LNCAP (cell line): Measurements from ENCODE around the gene UNC13A.

Experiments used
- TF ChIP-seq, protein P1 (sequence below): fragments of 450-650 bp; IDR thresholded peaks from 2 replicates; pipeline ENCODE4 v1.5.1; 2017; ENCODE audit warnings: mild to moderate bottlenecking

UNC13A gene

DNA sequence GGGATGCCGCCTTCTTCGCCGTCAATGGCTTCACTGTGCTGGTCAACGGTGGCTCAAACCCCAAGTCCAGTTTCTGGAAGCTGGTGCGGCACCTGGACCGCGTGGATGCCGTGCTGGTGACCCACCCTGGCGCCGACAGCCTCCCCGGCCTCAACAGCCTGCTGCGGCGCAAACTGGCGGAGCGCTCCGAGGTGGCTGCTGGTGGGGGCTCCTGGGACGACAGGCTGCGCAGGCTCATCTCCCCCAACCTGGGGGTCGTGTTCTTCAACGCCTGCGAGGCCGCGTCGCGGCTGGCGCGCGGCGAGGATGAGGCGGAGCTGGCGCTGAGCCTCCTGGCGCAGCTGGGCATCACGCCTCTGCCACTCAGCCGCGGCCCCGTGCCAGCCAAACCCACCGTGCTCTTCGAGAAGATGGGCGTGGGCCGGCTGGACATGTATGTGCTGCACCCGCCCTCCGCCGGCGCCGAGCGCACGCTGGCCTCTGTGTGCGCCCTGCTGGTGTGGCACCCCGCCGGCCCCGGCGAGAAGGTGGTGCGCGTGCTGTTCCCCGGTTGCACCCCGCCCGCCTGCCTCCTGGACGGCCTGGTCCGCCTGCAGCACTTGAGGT lies 38.1 kb upstream of the UNC13A start:
- TF ChIP-seq, protein P1, sequence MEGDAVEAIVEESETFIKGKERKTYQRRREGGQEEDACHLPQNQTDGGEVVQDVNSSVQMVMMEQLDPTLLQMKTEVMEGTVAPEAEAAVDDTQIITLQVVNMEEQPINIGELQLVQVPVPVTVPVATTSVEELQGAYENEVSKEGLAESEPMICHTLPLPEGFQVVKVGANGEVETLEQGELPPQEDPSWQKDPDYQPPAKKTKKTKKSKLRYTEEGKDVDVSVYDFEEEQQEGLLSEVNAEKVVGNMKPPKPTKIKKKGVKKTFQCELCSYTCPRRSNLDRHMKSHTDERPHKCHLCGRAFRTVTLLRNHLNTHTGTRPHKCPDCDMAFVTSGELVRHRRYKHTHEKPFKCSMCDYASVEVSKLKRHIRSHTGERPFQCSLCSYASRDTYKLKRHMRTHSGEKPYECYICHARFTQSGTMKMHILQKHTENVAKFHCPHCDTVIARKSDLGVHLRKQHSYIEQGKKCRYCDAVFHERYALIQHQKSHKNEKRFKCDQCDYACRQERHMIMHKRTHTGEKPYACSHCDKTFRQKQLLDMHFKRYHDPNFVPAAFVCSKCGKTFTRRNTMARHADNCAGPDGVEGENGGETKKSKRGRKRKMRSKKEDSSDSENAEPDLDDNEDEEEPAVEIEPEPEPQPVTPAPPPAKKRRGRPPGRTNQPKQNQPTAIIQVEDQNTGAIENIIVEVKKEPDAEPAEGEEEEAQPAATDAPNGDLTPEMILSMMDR: no peak

DNA sequence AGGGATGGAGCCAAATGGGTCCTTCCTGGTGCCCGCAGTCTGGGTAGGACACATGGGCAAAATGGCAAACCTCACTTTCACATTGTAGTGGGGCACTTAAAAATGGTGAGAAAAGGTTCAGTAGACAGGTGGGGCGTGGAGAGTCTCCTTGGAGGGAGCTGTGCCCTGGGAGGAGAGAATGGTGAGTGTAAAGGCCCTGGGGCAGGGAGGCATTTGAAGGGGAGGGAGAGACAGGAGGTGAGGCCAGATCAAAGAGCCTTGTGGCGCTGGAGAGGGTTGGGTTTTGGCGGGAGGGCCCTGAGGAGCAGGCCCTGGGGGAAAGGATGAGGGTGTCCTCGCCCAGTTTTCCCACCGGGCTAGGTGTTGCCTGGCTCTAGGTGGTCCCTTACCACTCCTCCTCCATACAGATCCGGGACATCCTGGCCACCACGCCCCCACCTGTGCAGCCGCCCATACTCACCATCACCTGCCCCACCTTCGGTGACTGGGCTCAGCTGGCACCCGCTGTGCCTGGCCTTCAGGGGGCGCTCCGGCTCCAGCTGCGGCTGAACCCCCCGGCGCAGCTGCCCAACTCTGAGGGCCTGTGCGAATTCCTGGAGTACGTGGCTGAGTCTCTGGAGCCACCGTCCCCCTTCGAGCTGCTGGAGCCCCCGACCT lies 37.4 kb upstream of the UNC13A start:
- TF ChIP-seq, protein P1: peak; percentile 44

DNA sequence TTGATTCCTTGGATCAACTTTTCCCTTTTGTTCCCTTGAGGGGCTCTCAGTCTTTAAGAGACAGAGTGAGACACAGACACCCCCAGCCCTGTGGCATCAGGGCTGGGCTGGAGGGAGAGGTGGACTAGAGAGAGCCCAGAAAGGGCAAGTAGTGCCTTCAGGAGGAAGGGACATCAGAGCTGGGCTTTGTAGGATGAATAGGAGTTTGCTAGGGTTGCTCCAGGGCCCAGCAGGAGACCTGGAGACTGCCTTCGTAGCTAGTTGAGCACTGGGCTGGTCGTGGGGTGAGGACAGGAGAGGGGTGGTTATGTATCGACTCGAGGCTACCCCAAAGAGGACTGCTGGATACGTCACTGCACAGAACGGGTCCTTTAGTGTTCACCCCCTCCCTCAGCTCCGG lies 36.5 kb upstream of the UNC13A start:
- TF ChIP-seq, protein P1: no peak

DNA sequence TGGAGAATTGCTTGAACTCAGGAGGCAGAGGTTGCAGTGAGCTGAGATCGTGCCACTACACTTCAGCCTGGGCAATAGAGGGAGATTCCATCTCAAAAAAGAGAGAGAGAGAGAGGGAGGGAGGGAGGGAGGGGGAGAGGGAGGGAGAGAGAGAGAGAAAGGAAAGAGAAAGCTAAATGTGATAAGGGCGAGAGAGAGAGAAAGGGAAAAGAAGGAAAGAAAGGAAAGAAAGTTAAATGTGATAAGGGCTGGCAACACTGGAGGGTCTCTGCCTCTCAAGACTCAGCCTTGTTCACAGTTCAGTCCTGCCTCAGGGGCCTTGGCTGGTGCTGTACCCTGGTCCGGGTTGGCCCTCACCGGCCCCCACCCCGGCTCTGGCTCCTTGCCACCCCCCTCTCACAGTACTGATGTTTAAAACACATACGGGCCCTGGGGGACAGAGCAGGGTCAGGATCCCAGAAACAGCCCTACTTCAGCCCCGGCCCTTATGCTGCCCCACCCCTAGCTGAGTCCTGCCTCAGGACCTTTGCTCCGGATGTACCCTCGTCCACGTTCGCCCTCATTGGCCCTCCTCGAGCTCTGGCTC lies 34.6 kb upstream of the UNC13A start:
- TF ChIP-seq, protein P1: no peak

DNA sequence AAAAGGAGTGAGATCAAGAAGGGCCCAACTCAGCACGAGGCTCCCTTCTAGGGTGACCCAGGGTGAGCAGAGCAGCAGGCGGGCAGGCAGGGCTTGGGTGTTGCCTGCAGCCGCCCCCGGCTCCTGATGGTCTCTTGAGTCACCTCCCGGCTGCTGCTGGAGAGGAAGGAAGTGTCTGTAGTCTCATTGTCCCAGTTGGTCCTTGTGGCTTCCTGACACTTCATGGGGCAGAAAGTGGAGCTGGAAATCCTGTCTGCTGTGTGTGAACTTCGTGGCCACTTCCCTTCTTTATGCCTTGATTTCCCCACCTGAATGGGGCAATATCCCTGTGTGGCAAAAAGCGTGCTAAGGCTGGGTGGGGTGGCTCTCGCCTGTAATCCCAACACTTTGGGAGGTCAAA lies 33.7 kb upstream of the UNC13A start:
- TF ChIP-seq, protein P1: no peak

DNA sequence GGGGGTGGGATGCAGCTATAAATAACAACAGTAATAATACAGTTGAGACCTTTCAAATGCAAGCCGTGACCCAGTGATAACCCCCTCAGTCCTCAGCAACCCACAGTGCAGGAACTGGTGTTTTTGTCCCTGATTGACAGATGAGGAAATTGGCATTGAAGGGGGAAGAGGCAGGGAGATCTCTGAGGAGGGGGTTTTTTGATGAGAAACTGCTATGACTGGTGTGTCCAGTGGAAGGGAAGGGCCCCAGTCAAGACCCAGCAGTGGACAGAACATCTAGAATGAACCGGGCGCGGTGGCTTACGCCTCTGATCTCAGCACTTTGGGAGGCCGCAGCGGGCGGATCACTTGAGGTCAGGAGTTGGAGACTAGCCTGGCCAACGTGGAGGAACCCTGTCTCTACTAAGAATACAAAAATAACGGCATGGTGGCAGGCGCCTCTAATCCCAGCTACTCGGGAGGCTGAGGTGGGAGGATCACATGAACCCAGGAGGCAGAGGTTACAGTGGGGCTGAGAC lies 33.0 kb upstream of the UNC13A start:
- TF ChIP-seq, protein P1: no peak

DNA sequence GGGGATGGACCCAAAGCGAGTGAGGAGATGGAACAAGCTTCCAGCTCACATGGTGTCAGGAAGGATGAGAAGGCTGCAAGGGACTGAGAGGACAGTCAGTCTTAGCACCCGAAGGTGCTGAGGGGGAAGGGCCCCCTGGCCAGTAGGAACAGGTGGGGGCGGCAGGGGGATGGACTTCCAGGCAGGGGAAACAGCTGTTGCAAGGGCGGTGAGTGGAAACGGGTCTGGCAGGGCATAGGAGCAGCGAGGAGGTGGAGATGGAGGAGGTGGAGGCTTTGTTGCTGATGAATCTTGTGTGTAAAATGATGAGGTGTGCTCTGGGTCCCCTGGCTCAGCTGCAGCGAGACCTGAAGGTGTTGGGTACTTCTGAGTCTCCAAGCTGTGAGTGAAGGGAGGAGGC lies 32.3 kb upstream of the UNC13A start:
- TF ChIP-seq, protein P1: no peak
